Epithelial cell of esophagus (primary cell): ENCODE data around the gene PTPRT.

Source experiments
- DNase-seq: peaks from one replicate; pipeline ENCODE4 v3.0.0; 2010; ENCODE audit warnings: low read depth
- H3K4me3 ChIP-seq: 2 replicates; pipeline ENCODE4 v1.5.1; 2011; ENCODE audit warnings: mild to moderate bottlenecking, low read length, control low read depth
- TF ChIP-seq, protein P1 (sequence below): IDR thresholded peaks from 2 replicates; pipeline ENCODE4 v1.5.1; 2011; ENCODE audit warnings: low read depth, mild to moderate bottlenecking, low read length, control low read depth, inconsistent platforms; ENCODE audit not compliant: insufficient read depth; ENCODE audit errors: missing control alignments

PTPRT gene

DNA sequence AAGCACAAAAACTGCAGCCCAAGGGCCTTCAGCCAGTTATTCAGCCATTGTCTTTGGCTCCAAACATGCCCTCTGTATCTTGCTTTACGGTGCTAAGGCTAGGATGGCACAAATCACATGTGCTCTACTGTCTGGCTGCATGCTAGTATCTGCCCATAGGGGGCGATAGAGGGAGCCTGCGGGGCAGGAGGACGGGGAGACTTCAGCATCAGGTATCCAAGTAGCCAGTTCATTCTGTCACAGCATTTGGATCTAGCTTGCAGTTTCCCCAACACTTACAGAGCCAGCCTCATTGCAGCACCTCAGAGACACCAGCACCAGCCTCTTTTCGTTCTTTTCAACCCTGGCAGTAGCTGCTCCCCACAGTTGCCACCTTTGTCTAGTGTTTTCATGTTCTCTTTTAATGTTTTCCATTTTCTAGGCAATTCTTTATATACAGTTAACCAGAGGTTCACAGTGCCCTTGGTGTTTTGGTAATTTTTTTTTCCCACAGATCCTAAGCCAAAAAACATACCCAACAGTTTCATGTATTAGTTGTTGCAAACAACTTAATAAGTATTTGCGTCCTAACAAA is 705.9 kb downstream of the PTPRT start:
- no peak overlapping the region for H3K4me3 ChIP-seq
- DNase-seq = no peak
- TF ChIP-seq, protein P1, sequence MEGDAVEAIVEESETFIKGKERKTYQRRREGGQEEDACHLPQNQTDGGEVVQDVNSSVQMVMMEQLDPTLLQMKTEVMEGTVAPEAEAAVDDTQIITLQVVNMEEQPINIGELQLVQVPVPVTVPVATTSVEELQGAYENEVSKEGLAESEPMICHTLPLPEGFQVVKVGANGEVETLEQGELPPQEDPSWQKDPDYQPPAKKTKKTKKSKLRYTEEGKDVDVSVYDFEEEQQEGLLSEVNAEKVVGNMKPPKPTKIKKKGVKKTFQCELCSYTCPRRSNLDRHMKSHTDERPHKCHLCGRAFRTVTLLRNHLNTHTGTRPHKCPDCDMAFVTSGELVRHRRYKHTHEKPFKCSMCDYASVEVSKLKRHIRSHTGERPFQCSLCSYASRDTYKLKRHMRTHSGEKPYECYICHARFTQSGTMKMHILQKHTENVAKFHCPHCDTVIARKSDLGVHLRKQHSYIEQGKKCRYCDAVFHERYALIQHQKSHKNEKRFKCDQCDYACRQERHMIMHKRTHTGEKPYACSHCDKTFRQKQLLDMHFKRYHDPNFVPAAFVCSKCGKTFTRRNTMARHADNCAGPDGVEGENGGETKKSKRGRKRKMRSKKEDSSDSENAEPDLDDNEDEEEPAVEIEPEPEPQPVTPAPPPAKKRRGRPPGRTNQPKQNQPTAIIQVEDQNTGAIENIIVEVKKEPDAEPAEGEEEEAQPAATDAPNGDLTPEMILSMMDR = peak; percentile 19

DNA sequence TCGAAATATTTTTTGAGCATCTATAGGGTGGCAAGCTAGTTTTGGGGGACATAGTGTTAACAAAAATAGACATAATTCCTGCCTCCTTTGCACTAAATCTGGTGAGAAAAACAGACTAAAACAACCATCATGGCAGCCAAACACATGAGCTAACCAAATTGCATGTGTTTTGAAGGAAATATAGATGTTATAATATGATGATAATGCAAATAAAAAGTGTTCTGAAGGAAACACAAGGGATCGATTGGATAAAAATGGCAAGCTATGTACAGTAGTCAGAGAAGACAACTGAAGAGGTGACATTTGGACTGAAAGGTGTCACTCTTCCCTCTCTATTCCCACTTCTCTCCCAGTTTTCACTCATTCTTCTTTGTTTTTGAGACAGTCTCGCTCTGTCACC is 706.9 kb downstream of the PTPRT start:
- no peak for DNase-seq
- TF ChIP-seq, protein P1 = no peak
- H3K4me3 ChIP-seq = no peak overlapping the region

DNA sequence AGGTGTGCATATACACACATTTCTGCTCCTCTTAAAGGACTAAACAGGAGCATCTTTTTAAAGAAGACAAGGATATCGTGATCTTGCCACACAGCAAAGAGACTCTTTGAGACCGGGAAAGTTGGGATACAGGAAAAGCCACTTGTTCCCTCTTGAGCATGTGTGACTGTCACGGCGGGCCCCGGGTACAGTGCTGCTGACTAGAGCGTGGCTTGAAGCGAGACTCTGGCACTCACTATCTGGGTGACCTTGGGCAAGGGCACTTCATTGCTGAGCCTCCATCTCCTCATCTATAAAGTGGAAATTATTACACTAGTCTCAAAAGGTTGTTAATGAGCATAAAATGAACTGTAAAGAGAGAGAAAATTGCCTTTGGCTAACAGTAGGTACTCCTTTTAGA is 713.9 kb downstream of the PTPRT start:
- H3K4me3 ChIP-seq = no peak overlapping the region
- TF ChIP-seq, protein P1 = no peak
- no peak for DNase-seq

DNA sequence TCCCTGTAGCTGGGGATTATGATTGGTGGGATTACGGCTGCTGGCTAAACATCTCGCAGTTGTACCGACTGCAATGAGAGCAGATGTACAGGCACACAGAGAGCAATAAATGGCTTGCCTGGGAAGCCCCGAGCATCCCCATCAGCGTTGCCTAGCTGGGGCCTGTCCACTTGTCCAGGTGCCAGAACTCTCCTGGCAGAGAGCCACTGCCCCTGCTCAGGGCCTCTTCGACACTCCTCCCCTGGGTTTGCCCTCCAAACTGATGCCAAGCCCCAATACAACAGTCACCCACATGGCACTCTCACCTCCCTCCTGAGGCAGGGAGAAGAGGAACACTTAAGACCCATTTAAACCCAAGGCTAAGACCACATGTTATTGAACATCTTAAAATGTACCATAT is 715.1 kb downstream of the PTPRT start:
- TF ChIP-seq, protein P1 = no peak
- H3K4me3 ChIP-seq = no peak overlapping the region
- no peak for DNase-seq

DNA sequence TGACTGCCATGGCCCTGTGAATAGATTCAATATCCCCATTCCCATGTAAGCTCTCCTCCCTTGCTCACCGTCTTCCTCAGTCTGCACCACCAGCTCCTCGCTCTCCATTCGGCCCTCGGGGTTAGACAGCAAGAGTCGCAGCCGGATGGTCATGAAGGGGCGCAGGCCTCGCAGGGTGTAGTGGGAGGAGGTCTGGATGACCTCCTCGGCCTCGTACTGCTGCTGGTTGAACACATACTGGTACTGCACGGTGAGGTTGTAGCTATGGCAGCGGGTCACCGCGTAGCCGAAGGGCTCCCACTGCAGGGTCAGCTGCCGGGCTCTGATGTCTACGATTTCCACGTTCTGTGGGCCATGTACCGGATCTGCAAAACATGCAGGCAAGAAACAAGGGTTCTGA is 717.5 kb downstream of the PTPRT start:
- no peak for DNase-seq
- no peak overlapping the region for H3K4me3 ChIP-seq
- TF ChIP-seq, protein P1 = no peak

DNA sequence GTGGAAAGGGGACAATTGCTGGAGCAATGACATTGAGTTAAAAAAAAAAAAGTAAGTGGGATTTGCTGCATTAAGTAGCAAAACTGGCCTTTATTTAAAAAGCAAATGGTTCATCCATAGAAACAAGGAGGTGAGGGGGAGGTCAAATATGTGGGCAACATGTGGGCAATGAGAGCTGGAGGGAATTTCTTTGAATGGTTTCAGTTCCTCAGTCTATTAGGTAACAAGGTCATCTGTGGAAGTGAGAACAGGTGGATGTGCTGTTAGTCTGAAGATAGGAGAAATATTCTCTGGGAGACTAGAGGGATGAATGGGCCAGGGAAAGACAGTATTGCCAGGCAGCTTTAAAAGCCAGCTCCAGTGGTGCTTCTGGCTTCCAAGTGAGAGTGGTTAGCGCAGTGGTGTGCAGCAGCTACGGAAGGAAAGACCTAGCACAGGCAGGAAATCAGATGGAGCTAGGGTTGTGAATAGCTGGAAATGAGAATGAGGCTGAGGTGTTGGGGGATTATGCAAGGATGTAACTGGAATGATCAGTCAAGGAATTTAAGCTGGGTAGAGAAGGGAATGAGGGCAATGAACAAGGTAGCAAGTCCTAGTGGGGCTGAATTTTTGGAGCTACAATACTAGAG is 727.6 kb downstream of the PTPRT start:
- DNase-seq = no peak
- no peak overlapping the region for H3K4me3 ChIP-seq
- TF ChIP-seq, protein P1 = no peak

DNA sequence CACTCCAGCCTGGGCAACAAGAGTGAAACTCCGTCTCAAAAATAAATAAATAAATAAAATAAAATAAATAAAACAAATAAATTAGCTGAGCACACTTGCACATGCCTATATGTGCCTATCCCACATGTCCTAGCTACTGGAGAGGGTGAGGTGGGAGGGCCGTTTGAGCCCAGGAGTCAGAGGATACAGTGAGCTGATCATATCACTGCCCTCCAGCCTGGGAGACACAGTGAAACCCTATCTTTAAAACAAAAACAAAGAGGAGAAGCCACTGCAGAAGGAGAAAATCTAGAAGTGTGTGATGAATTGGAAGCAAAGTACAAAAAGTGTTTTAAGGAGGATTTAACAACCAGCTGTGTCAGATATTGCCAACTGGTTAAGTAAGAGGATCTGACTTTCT is 728.4 kb downstream of the PTPRT start:
- DNase-seq = no peak
- H3K4me3 ChIP-seq = no peak overlapping the region
- TF ChIP-seq, protein P1 = no peak
